Measurements from ENCODE around the gene SAMD9L. TPM values are rescaled to one million over a fixed set of nuclear protein-coding genes. Genes with fewer than 3 reads are reported as not detected.
"Not testable (repeated sequence)": the region's sequence is repeated elsewhere in the genome, so short reads cannot be mapped to it uniquely, and the experiment has no call there.

The SAMD9L gene
- total and polyA plus RNA-seq, 9 donors = 4.8 to 11.8 (median 5.5) TPM

DNA sequence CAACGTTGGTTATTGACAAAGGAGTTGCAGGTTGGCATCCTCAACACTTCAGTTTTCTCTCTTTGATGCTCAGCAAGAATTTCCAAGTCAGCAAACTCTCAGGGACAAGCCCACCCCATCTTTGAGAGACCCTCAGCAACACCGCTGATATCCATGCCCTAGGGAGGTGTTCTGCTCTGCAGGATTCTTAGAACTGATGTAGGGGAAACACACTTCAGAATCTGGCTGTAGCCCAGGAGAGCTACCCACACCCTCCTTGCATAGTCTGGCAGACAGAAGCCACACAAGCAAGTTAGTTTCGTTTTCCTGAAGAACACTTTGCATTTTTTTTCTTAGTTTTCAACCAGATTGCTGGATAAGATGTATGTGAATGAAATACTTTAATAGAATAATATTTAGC lies 822 bp downstream of the SAMD9L start:
- peak overlapping the region; percentile 87 for H3K27ac ChIP-seq (ENCODE audit: low read length)
- no peaks in the 10 kb centered on the region for H3K9me3 ChIP-seq (replicated peaks; ENCODE audit: control insufficient read depth, low read depth, low read length)
- H3K36me3 ChIP-seq (ENCODE audit: control insufficient read depth, insufficient read depth, low read length) = peaks cover 15% of the 10 kb centered on the region
- H3K4me3 ChIP-seq (ENCODE audit: low read length) = peak overlapping the region; percentile 50
- WGBS (ENCODE audit: insufficient coverage) = no CpG with 5 or more reads among the region's 3 CpGs
- peak; percentile 76 for DNase-seq
- H3K4me1 ChIP-seq (ENCODE audit: control insufficient read depth, insufficient read depth, low read length) = peaks cover 6% of the 10 kb centered on the region
- no peaks in the 10 kb centered on the region for H3K27me3 ChIP-seq (ENCODE audit: control insufficient read depth, insufficient read depth, low read length)

DNA sequence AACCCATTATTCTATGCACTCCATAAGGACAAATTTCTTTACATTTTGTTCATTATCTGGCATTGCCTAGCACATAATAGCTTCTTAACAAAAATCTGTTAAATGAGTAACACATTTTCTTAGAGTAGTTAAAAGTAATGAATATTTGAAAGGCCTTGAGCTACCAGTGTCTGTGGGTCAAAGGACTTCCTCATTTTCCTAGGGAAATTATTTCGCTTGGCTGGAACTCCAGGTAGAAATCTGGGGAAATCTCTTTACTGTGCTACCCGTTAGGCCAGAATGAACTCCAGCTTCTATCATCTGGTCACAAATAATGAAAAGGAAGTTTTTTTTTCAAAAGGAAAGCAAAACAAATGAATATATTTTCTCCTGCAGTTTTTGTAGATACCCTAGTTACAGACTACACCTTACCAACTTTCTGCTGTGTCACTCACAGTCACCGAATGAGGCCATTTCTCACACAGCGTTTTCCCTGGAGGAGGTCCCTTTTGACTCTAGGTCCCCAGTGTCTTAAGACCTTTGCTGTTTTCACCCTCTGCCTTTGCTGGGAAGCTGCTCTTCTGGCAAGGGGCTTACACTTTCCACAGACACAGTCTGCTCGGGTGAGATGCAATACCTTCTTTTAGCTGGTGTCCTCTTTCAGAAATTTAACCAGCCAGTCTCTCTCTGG lies 1.6 kb downstream of the SAMD9L start:
- Histone ChIP-seq H3K4me3 (ENCODE audit: low read length) (peak overlapping the region; percentile 50), H3K27ac (ENCODE audit: low read length) (peak overlapping the region; percentile 87), H3K27me3 (ENCODE audit: control insufficient read depth, insufficient read depth, low read length) (no peaks in the 10 kb centered on the region), H3K4me1 (ENCODE audit: control insufficient read depth, insufficient read depth, low read length) (peaks cover 6% of the 10 kb centered on the region), H3K36me3 (ENCODE audit: control insufficient read depth, insufficient read depth, low read length) (peaks cover 19% of the 10 kb centered on the region), H3K9me3 (replicated peaks; ENCODE audit: control insufficient read depth, low read depth, low read length) (no peaks in the 10 kb centered on the region)
- 38% methylated on average over 2 of the region's 5 CpGs for WGBS (ENCODE audit: insufficient coverage)
- DNase-seq = peak; percentile 79

GRCh38 chr7:93146036-93146435 lies 2.1 kb downstream of the SAMD9L start:
- Histone ChIP-seq H3K9me3 (replicated peaks; ENCODE audit: control insufficient read depth, low read depth, low read length) (no peaks in the 10 kb centered on the region), H3K27me3 (ENCODE audit: control insufficient read depth, insufficient read depth, low read length) (no peaks in the 10 kb centered on the region), H3K4me3 (ENCODE audit: low read length) (no peak overlapping the region), H3K4me1 (ENCODE audit: control insufficient read depth, insufficient read depth, low read length) (peaks cover 6% of the 10 kb centered on the region), H3K36me3 (ENCODE audit: control insufficient read depth, insufficient read depth, low read length) (peaks cover 23% of the 10 kb centered on the region), H3K27ac (ENCODE audit: low read length) (peak overlapping the region; percentile 87)
- 25% methylated on average over 1 of the region's 1 CpG for WGBS (ENCODE audit: insufficient coverage)
- DNase-seq = peak; percentile 36

- H3K4me1 ChIP-seq (ENCODE audit: control insufficient read depth, insufficient read depth, low read length) = peaks cover 6% of the 10 kb centered on the region
- peak overlapping the region; percentile 31 for H3K27ac ChIP-seq (ENCODE audit: low read length)
- no CpG with 5 or more reads among the region's 3 CpGs for WGBS (ENCODE audit: insufficient coverage)
- H3K36me3 ChIP-seq (ENCODE audit: control insufficient read depth, insufficient read depth, low read length) = peaks cover 28% of the 10 kb centered on the region
- H3K4me3 ChIP-seq (ENCODE audit: low read length) = no peak overlapping the region
- no peaks in the 10 kb centered on the region for H3K9me3 ChIP-seq (replicated peaks; ENCODE audit: control insufficient read depth, low read depth, low read length)
- H3K27me3 ChIP-seq (ENCODE audit: control insufficient read depth, insufficient read depth, low read length) = no peaks in the 10 kb centered on the region
- peak; percentile 37 for DNase-seq
Observed at GRCh38 chr7:93145354-93145753, 2.8 kb downstream of the SAMD9L start.

DNA sequence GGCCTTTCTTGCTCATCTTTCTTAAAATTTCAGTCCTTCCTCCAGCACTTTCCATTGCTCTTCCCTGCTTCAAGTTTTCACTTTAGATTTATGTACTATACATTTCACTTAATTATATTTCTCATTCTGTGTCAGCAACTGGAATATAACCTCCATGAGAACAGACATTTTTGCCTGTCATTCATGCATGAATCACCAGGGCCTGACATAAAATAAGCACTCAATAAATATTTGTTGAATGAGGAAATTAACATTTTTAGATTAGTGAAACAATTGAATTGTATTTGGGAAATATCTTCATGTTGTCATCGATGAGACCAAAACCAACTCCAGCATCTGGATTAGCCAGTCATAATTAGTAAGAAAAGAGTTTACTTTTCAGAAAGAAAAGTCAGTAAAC lies 6.1 kb downstream of the SAMD9L start:
- DNase-seq = no peak
- H3K27me3 ChIP-seq (ENCODE audit: control insufficient read depth, insufficient read depth, low read length) = no peaks in the 10 kb centered on the region
- H3K36me3 ChIP-seq (ENCODE audit: control insufficient read depth, insufficient read depth, low read length) = peaks cover 41% of the 10 kb centered on the region
- H3K27ac ChIP-seq (ENCODE audit: low read length) = no peak overlapping the region
- H3K4me1 ChIP-seq (ENCODE audit: control insufficient read depth, insufficient read depth, low read length) = peaks cover 6% of the 10 kb centered on the region
- no peak overlapping the region for H3K4me3 ChIP-seq (ENCODE audit: low read length)
- H3K9me3 ChIP-seq (replicated peaks; ENCODE audit: control insufficient read depth, low read depth, low read length) = no peaks in the 10 kb centered on the region
- WGBS (ENCODE audit: insufficient coverage) = no CpG with 5 or more reads among the region's 1 CpG

GRCh38 chr7:93140582-93141191 lies 7.5 kb downstream of the SAMD9L start:
- no peak for DNase-seq
- Histone ChIP-seq H3K4me3 (ENCODE audit: low read length) (no peak overlapping the region), H3K27me3 (ENCODE audit: control insufficient read depth, insufficient read depth, low read length) (no peaks in the 10 kb centered on the region), H3K4me1 (ENCODE audit: control insufficient read depth, insufficient read depth, low read length) (peaks cover under 1% of the 10 kb centered on the region), H3K36me3 (ENCODE audit: control insufficient read depth, insufficient read depth, low read length) (peaks cover 43% of the 10 kb centered on the region), H3K9me3 (replicated peaks; ENCODE audit: control insufficient read depth, low read depth, low read length) (no peaks in the 10 kb centered on the region), H3K27ac (ENCODE audit: low read length) (no peak overlapping the region)
- 94% methylated on average over 3 of the region's 3 CpGs for WGBS (ENCODE audit: insufficient coverage)

DNA sequence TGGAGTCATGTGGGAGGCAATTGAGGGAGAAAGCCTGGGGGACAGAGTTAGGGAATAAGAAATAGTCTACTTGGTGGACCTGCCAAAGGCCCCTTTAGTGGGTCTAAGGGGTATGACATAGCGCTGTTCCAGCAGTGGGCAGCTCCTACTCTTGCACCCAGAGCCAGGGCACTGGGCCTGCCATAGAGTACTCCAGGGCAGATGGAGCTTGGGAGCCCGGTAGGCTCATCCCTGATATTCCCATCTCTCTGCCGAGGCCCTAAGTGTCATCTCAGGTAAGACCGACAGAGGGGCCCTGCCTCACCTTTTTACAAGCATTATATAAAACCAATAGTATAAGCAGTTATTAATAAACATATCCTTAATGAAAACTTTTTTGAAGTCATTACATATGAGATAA lies 9.6 kb downstream of the SAMD9L start:
- no peak overlapping the region for H3K4me3 ChIP-seq (ENCODE audit: low read length)
- DNase-seq = no peak
- no peaks in the 10 kb centered on the region for H3K27me3 ChIP-seq (ENCODE audit: control insufficient read depth, insufficient read depth, low read length)
- H3K27ac ChIP-seq (ENCODE audit: low read length) = no peak overlapping the region
- no peaks in the 10 kb centered on the region for H3K4me1 ChIP-seq (ENCODE audit: control insufficient read depth, insufficient read depth, low read length)
- peaks cover 43% of the 10 kb centered on the region for H3K36me3 ChIP-seq (ENCODE audit: control insufficient read depth, insufficient read depth, low read length)
- 80% methylated on average over 1 of the region's 4 CpGs for WGBS (ENCODE audit: insufficient coverage)
- H3K9me3 ChIP-seq (replicated peaks; ENCODE audit: control insufficient read depth, low read depth, low read length) = peaks cover 4% of the 10 kb centered on the region

- Histone ChIP-seq H3K27ac (ENCODE audit: low read length) (no peak overlapping the region), H3K9me3 (replicated peaks; ENCODE audit: control insufficient read depth, low read depth, low read length) (peaks cover 32% of the 10 kb centered on the region), H3K4me3 (ENCODE audit: low read length) (no peak overlapping the region), H3K36me3 (ENCODE audit: control insufficient read depth, insufficient read depth, low read length) (peaks cover 8% of the 10 kb centered on the region), H3K4me1 (ENCODE audit: control insufficient read depth, insufficient read depth, low read length) (no peaks in the 10 kb centered on the region), H3K27me3 (ENCODE audit: control insufficient read depth, insufficient read depth, low read length) (no peaks in the 10 kb centered on the region)
- WGBS (ENCODE audit: insufficient coverage) = no CpG with 5 or more reads among the region's 1 CpG
- no peak for DNase-seq
Observed at GRCh38 chr7:93133005-93133404, 15.2 kb downstream of the SAMD9L start.

GRCh38 chr7:93132216-93132615 lies 16.0 kb downstream of the SAMD9L start:
- Histone ChIP-seq H3K36me3 (ENCODE audit: control insufficient read depth, insufficient read depth, low read length) (peaks cover 7% of the 10 kb centered on the region), H3K4me3 (ENCODE audit: low read length) (no peak overlapping the region), H3K27me3 (ENCODE audit: control insufficient read depth, insufficient read depth, low read length) (no peaks in the 10 kb centered on the region), H3K9me3 (replicated peaks; ENCODE audit: control insufficient read depth, low read depth, low read length) (peaks cover 36% of the 10 kb centered on the region), H3K27ac (ENCODE audit: low read length) (no peak overlapping the region), H3K4me1 (ENCODE audit: control insufficient read depth, insufficient read depth, low read length) (no peaks in the 10 kb centered on the region)
- no peak for DNase-seq
- no CpG with 5 or more reads among the region's 3 CpGs for WGBS (ENCODE audit: insufficient coverage)

DNA sequence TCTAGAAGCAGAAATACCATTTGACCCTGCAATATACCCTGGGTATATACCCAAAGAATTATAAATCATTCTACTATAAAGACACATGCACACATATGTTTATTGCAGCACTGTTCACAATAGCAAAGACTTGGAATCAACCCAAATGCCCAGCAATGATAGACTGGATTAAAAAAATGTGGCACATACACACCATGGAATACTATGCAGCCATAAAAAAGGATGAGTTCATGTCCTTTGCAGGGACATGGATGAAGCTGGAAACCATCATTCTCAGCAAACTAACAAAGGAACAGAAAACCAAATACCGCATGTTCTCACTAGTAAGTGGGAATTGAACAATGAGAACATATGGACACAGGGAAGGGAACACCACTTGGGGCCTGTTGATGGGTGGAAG lies 21.2 kb downstream of the SAMD9L start:
- not testable (repeated sequence) for H3K27ac ChIP-seq (ENCODE audit: low read length); H3K4me1 ChIP-seq (ENCODE audit: control insufficient read depth, insufficient read depth, low read length); H3K36me3 ChIP-seq (ENCODE audit: control insufficient read depth, insufficient read depth, low read length); H3K4me3 ChIP-seq (ENCODE audit: low read length); DNase-seq; H3K27me3 ChIP-seq (ENCODE audit: control insufficient read depth, insufficient read depth, low read length)
- H3K9me3 ChIP-seq (replicated peaks; ENCODE audit: control insufficient read depth, low read depth, low read length) = peaks cover 19% of the 10 kb centered on the region
- WGBS (ENCODE audit: insufficient coverage) = no CpG with 5 or more reads among the region's 1 CpG
